Embryonic facial prominence (tissue), 1 donor: ENCODE data around the gene PHYKPL.

Experiments used
- DNase-seq: peaks from one replicate; pipeline ENCODE4 v3.0.0-alpha.2; 2016; ENCODE audit errors: extremely low spot score

The PHYKPL gene

GRCh38 chr5:178223828-178224335 lies 8.7 kb downstream of the PHYKPL start:
- no peak for DNase-seq

GRCh38 chr5:178223196-178223773 lies 9.3 kb downstream of the PHYKPL start:
- DNase-seq, result no peak

- no peak for DNase-seq
Observed at GRCh38 chr5:178222292-178222691, 10.3 kb downstream of the PHYKPL start.

- DNase-seq, result no peak
Observed at GRCh38 chr5:178221853-178222252, 10.7 kb downstream of the PHYKPL start.

GRCh38 chr5:178221282-178221681 lies 11.3 kb downstream of the PHYKPL start:
- DNase-seq, result no peak

- DNase-seq, result no peak
Observed at GRCh38 chr5:178218827-178219226, 13.8 kb downstream of the PHYKPL start.

DNA sequence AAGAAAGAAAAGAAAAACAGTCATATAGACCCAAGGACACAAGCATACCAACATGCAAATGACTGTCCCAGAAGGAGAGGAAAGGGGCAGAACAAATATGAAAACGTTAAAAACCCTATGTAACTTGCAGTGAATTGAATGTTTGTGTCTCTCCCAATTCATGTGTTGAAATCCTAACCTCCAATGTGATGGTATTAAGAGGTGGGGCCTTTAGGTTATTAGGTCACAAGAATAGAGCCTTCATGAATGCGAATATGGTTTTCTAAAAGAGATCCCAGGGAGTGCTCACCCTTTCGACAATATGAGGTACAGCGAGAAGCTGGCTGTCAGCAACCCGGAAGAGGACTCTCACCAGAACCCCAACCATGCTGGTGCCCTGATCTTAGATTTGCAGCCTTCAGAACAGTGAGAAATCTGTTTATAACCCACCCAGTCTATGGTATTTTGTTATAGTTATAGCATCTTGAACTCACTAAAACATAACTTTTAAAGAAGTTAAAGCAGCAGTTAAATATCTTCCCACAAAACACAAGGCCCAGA lies 14.3 kb downstream of the PHYKPL start:
- no peak for DNase-seq

DNA sequence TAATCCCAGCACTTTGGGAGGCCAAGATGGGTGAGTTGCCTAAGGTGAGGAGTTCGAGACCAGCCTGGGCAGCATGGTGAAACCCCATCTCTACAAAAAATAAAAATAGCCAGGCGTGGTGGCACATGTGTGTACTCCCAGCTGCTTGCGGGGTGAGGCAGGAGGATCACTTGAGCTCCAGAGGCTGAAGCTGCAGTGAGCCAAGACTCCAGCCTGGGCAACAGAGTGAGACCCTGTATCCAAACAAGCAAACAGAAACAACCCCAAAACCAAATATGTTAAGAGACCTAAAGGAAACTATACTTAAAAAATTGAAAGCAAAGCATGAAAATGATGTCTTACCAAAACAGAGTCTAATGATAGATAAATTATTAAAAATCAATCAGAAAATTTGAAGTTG lies 15.8 kb downstream of the PHYKPL start:
- no peak for DNase-seq

- DNase-seq, result no peak
Observed at GRCh38 chr5:178216088-178216534, 16.5 kb downstream of the PHYKPL start.

GRCh38 chr5:178215280-178216002 lies 17.2 kb downstream of the PHYKPL start:
- no peak for DNase-seq

- no peak for DNase-seq
Observed at GRCh38 chr5:178214160-178214803, 18.3 kb downstream of the PHYKPL start.

- DNase-seq, result no peak
Observed at GRCh38 chr5:178213748-178214151, 18.9 kb downstream of the PHYKPL start.

- DNase-seq, result no peak
Observed at GRCh38 chr5:178213003-178213461, 19.6 kb downstream of the PHYKPL start.

- no peak for DNase-seq
Observed at GRCh38 chr5:178212241-178213002, 20.2 kb downstream of the PHYKPL start.

DNA sequence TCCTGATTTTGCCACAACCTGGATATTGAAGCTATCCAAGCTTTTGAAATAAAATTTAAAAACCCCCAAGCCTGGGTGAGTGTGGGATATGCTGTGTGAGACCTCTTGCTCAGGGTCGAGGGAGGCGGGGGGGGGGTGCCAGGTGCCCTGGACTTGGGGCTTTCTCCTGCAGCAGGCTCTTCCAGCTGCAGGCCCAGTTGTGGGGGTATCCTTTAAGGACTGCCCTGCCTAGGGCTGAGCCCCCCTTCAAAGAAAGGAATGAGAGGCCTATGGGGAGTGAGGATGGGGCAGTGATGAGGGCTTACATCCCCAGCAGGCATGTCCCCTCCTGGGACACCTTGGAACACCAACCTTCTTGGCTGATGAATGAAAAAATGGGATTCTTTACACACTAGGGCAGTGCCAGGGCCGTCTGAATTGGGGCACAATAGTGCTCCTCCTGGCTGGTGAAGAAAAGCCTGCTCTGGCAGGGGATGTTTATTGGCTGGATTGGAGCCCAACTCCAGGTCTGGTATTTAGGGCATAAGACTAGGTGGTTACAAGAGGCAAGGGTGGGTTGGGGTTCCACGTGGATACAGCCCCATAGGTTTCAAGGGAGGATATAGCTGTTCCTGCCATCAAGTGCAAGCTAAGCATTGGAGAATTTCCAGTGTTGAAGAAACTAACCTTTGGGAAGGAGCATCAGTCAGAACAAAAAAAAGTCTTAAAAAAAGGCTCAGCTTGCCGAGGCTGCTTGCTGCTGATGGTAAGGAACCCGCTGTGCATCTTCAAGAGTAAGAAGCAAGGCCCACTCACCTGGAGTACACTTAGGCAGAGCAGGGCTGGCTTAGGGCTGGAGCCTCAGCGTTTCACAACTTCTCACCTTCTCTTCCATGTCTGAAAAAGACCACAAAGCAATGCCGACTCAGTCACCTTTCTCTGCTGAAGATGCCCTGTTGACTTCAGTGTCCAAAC lies 21.2 kb downstream of the PHYKPL start:
- DNase-seq, result no peak

DNA sequence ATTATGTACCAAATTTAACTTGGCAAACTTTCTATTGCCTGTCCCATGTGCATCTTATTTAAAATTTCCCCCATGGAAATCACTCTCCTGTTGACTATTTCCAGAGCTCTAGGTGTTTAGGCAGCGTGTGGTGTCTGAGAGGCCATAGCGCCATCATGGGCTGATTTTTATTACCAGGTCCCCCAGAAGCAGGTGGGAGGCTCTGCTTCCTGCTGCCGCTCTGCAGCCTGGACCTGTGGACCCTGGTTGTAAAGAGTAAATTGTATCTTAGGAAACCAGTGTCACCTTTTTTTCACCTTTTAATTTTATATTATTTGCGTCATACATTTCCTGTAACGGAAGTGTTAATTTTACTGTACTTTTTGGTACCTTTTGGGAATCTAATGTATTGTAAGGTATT lies 21.9 kb downstream of the PHYKPL start:
- DNase-seq, result no peak

DNA sequence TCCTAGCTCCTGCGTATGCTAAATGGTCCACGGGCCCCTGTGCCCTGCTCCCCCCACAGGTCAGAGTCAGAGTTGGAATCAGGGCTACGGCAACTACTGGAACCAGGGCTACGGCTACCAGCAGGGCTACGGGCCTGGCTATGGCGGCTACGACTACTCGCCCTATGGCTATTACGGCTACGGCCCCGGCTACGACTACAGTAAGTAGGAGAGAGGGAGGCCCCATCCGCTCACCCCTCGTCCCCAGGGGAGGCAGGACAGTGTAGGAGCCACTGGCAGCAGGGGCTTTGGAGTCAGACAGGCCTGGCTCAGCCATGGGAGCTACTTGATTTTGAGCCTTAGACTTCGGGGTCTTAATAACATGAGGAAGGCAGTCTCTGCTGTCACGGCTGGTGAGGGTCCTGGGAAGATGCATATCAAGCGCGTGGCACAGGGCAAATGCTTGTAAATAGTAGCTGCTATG lies 22.5 kb downstream of the PHYKPL start:
- no peak for DNase-seq

DNA sequence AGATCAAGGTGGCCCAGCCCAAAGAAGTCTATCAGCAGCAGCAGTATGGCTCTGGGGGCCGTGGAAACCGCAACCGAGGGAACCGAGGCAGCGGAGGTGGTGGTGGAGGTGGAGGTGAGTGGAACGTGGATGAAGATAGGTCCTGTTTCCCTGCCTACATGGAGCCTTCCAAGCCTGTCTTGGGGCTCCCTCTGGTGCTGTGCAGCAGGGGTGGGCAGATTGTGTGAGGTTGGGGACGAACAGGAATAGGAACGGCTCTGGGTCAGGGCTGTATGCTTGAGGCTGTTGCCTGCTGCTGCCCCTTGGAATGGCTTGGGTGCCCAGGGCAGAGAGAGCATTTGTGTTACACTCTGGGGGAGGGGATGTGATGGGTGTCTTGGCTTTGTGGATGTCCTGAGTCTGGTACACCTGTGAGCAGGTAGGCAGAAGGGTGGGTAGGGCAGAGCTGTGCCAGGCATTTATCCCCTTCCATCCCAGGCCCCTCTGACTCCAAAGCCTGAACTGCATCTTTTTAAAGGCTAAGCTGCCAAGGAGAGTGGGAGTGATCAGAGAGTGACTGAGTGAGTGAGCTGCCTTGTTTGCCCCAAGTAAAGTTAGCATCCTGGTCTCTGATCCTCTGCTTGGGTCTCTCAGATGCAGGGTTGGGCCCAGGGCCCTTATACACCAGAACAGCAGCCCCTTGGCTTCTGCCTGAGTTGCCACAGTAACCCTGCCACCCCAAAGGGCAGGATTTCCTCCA lies 23.1 kb downstream of the PHYKPL start:
- DNase-seq, result no peak

GRCh38 chr5:178208540-178209227 lies 23.9 kb downstream of the PHYKPL start:
- DNase-seq, result no peak
